Measurements from ENCODE around the gene MAPK8IP1.

Gene MAPK8IP1

DNA sequence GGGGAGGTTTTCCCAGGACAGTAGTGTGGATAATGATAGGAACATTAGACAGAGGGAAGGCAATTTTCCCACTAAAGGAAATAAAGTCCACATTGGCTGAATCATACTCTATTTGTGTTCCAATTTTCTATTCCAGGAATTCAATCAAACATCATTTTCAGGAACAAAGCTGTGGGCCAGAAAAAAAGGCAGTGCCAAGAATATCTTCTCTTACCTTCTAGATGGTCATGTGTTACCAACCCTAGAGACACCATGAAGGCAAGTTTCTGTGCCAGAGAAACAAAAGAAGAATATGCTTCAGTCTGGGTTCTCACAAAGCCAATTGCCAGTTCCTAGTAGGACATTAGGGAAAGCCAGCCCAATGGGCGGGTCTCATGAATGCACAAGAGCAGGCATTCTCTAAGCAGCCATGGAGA lies 64.5 kb downstream of the MAPK8IP1 start:
- DNase-seq = no peak
